GM12864 (cell line): ENCODE results near the gene FAM118A.
A peak's percentile ranks its signal among the peaks of the same experiment; 100 is the strongest.

Experiments
- DNase-seq: peaks from one replicate; pipeline ENCODE4 v3.0.0-alpha.2; 2011; ENCODE audit warnings: low read depth
- H3K4me3 ChIP-seq: 2 replicates; pipeline ENCODE4 v1.5.1; 2011; ENCODE audit warnings: mild to moderate bottlenecking, low read depth, low read length, control low read depth
- CTCF ChIP-seq: IDR thresholded peaks from 2 replicates; pipeline ENCODE4 v1.5.1; 2011; ENCODE audit warnings: low read depth, mild to moderate bottlenecking, moderate library complexity, low read length, control low read depth, inconsistent platforms; ENCODE audit errors: missing control alignments

FAM118A gene

GRCh38 chr22:45265535-45265934 is 44.2 kb upstream of the FAM118A start:
- no peak overlapping the region for H3K4me3 ChIP-seq
- TF ChIP-seq CTCF, result no peak
- no peak for DNase-seq

- peak overlapping the region; percentile 61 for H3K4me3 ChIP-seq
- TF ChIP-seq CTCF, result no peak
- no peak for DNase-seq
Measured at GRCh38 chr22:45268167-45268957, 41.4 kb upstream of the FAM118A start.

GRCh38 chr22:45268958-45269844 is 40.5 kb upstream of the FAM118A start:
- peak overlapping the region; percentile 61 for H3K4me3 ChIP-seq
- DNase-seq, result no peak
- TF ChIP-seq CTCF, result peak; percentile 74

- no peak for DNase-seq
- no peak for TF ChIP-seq CTCF
- no peak overlapping the region for H3K4me3 ChIP-seq
Measured at GRCh38 chr22:45270095-45271020, 39.4 kb upstream of the FAM118A start.

- DNase-seq, result no peak
- no peak overlapping the region for H3K4me3 ChIP-seq
- no peak for TF ChIP-seq CTCF
Measured at GRCh38 chr22:45271667-45272201, 38.0 kb upstream of the FAM118A start.

GRCh38 chr22:45272498-45272897 is 37.2 kb upstream of the FAM118A start:
- no peak for DNase-seq
- no peak overlapping the region for H3K4me3 ChIP-seq
- TF ChIP-seq CTCF, result no peak
